ENCODE results near the gene BID.

Gene BID

DNA sequence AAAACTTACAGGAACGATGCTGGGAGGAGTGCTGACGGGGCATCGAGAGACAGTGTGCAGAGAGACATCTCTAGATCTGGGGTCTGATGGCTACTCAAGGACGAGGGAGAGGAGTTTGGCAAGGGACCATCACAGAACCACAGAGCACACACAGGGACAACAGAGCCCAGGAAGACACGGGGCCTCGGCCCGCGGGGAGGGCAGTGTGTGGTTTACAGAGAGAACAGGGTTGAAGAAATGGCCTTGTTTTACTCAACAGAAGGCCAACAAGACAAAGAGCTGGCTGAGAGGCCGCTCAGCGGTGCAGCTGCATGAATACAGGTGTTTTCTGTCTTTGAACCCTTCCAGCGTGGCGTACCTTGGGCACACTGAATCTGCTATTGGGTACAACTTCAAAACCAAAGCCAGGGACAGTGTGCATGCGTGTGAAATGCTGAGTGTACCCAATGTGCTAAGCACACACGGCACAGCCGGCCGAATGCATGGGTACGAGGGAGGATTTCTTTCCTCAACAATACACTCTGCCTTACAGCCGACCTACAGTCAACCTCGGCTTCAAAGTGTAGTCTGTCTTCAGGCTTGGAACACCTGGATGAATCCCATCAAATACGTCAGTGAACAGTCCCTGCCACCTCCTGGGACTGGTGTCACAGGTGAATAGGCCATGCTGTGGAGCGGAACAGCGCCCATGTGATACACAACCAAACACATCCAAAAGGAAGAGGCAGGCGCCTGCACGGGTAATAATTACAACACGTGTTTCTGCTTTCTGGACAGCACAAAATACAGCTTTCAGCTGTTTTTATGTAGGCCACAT is 20.7 kb upstream of the BID start:
- DNase-seq (ENCODE audit: low spot score), result no peak
- TF ChIP-seq, protein P1, sequence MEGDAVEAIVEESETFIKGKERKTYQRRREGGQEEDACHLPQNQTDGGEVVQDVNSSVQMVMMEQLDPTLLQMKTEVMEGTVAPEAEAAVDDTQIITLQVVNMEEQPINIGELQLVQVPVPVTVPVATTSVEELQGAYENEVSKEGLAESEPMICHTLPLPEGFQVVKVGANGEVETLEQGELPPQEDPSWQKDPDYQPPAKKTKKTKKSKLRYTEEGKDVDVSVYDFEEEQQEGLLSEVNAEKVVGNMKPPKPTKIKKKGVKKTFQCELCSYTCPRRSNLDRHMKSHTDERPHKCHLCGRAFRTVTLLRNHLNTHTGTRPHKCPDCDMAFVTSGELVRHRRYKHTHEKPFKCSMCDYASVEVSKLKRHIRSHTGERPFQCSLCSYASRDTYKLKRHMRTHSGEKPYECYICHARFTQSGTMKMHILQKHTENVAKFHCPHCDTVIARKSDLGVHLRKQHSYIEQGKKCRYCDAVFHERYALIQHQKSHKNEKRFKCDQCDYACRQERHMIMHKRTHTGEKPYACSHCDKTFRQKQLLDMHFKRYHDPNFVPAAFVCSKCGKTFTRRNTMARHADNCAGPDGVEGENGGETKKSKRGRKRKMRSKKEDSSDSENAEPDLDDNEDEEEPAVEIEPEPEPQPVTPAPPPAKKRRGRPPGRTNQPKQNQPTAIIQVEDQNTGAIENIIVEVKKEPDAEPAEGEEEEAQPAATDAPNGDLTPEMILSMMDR (IDR thresholded peaks at IDR 0.05; ENCODE audit: extremely low read depth, missing control alignments), result no peak

DNA sequence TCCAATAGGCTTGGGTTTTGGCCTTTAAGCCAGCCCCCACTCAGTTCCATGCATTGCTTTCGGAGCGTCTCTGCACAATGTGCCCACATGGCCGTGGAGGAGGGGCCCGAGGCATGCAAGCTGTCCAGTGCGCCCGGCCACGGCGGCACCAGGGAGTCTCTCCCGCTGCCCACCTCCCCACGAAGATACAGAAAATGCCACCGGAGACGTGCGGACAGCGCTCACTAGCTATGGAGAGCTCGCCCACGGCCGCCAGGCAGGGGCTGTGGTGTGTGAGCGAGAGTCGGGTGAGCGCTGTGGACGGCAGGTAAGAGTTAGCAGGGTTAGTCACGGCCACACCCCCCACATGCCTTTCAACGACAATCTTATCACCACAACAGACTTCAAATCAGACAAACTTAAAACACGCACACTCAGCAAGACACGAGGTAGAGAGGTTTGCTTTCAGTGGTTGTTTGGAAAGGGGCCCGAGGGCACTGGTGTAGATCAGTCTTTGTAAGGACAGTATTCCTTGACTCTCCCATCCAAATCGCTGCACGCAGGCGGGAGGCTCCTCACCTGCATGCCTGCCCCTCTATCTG is 18.7 kb upstream of the BID start:
- TF ChIP-seq, protein P1 (IDR thresholded peaks at IDR 0.05; ENCODE audit: extremely low read depth, missing control alignments), result no peak

DNA sequence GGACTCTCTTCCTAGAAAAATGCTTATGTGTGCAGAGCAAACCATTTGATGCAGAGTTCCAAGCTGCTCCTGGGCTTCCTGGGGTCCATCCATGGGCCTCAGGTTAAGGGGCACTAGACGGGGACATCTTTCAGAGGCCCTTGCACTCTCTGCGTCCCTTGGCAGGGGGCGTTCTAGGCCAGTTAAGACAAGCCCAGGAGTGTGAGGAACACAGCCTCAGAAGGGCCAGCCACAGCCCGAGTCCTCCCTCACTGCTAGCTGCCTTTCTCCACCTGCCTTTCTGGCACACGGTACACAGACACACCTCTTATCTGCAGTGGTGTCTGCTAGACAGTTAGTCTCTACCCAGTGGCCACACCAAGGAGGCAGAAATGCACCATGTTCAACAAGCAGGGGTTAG is 18.0 kb upstream of the BID start:
- no peak for DNase-seq (ENCODE audit: low spot score)
- TF ChIP-seq, protein P1 (IDR thresholded peaks at IDR 0.05; ENCODE audit: extremely low read depth, missing control alignments), result no peak

More for the DNA sequence above, 18.7 kb upstream of the BID start:
- no peak for DNase-seq (ENCODE audit: low spot score)

DNA sequence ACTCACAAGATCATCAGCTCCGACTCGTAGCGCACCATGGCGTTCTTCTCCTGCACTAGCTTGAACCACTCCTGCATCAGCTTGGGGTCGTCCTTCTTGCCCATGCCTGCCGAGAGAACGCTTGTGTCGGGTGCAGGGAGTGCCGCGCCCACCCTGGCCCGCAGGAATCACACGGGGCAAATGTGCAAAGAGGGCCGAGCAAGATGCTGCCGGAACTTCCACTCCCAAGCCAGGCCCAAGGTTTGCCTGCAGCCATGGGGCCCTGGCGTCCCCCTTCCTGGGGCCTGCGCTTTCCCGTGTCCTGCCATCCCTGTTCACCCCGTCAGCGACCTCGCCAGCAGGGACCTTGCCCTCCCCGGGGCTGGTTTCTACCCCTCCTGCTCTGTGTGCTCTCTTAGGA is 16.9 kb upstream of the BID start:
- TF ChIP-seq, protein P1 (IDR thresholded peaks at IDR 0.05; ENCODE audit: extremely low read depth, missing control alignments), result no peak
- DNase-seq (ENCODE audit: low spot score), result no peak

DNA sequence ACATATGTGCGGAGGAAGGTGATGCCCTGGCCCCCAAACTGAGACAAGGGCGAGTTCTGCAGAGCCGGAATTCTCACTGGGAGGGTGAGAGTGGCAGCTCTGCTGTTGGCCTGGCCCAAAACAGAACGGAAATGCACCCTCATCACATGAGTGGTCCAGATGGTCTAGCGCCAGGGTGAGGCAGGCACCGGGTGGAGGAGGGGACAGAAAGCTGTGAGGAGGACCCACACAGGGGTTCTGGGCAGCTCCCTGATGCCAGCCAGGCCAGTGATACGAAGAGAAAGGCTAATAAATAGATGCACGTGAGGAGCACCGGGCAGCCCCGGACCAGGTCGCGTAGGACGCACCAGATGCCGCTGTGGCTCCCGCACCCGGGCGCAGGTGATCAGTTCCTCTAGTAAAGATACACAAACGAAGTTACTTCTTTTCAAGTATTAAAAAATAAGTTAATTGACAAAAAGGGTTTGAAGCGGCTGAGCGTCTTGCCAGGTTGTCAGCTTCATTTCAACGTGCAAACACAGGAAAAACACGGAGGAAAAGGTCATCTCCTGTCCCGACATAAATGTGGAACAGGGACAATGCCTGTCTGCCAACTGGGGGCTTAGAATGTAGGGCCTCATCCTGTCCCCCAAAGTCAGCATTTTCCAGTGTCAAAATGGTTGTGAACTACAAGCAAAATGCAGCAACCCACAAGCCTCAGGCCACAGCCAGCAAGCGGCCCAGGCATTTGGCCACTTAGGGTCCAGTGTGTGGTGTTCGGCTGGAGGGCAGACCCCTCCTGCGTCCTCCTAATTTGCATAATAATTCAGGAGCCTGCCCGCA is 15.3 kb upstream of the BID start:
- TF ChIP-seq, protein P1 (IDR thresholded peaks at IDR 0.05; ENCODE audit: extremely low read depth, missing control alignments), result no peak
- no peak for DNase-seq (ENCODE audit: low spot score)

DNA sequence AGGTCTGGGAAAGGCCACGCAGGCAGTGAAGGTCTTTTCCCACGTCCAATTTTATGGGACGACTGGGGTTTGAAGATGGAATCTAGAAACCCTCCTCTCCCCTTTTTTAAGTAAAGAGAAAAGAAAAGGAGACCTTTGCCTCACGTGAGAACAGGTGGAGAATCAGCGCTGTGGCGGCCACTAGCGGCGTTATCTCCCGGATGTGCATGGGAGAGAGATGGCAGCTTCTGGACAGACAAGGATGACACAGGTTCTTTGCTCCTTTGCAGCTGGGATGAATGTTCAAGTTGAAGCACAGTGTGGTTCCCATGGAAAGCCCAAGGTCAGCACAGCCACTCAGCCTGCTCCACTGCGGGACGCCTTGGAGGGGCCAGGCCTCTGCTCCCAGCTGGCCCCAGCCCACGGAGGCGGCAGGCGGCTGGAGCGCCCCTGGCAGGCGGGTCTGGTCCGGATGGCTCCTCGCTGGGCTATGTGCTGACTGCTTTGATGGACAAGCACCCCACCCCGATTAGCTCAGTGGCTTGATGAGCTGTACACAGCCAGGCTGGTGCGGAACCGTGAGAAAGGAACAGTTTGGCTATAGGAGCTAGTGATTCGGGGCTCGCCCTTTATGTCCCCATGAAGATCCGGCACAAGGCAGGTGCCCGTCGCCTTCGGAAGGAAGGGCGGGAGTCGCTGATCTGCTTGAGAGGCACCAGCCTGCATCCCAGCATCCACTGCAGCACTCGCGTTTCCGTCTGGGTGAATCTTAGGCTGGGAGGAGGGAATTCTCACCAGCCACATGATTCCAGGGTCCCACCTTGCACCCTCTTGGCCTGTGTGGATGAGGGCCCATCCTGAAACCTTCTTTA is 14.5 kb upstream of the BID start:
- TF ChIP-seq, protein P1 (IDR thresholded peaks at IDR 0.05; ENCODE audit: extremely low read depth, missing control alignments), result no peak
- DNase-seq (ENCODE audit: low spot score), result no peak

Data from GM20000 (cell line).